GM18870 (cell line): ENCODE data around the gene BACE1-AS.
"Not testable (repeated sequence)": the region's sequence is repeated elsewhere in the genome, so short reads cannot be mapped to it uniquely, and the experiment has no call there.

Experiments used
- ATAC-seq: cut with Tn5 transposase; IDR thresholded peaks from one replicate; pipeline ENCODE4 v1.9.1; 2021; ENCODE audit warnings: moderate library complexity; ENCODE audit not compliant: unreplicated experiment

BACE1-AS gene

GRCh38 chr11:117318738-117319137 is 27.6 kb downstream of the BACE1-AS start:
- ATAC-seq: no peak

GRCh38 chr11:117319214-117319840 is 28.2 kb downstream of the BACE1-AS start:
- ATAC-seq: no peak

DNA sequence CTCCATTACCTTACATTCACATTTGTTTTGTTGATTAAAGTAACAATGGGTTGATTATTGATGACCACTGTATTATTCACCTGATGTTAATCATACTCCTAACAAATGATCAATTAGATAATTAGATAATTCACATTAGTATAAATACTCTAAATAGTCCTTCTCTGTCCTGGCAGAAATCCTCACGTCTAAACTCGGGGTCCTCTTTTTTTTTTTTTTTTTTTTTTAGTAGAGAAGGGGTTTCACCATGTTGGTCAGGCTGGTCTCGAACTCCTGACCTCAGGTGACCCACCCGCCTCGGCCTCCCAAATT is 36.1 kb downstream of the BACE1-AS start:
- ATAC-seq: not testable (repeated sequence)

- ATAC-seq: peak; percentile 90
Observed at GRCh38 chr11:117327567-117328374, 36.6 kb downstream of the BACE1-AS start, which contains the start of gene CEP164. Gene CEP164 (plus strand): TSS chr11:117327854. CDS start chr11:117338587, 10,733 bp downstream.

GRCh38 chr11:117328375-117329010 is 37.3 kb downstream of the BACE1-AS start:
- ATAC-seq: no peak

- ATAC-seq: no peak
Observed at GRCh38 chr11:117332843-117333242, 41.7 kb downstream of the BACE1-AS start.

GRCh38 chr11:117333917-117334316 is 42.8 kb downstream of the BACE1-AS start:
- ATAC-seq: no peak

GRCh38 chr11:117334896-117335295 is 43.8 kb downstream of the BACE1-AS start:
- ATAC-seq: no peak

- ATAC-seq: no peak
Observed at GRCh38 chr11:117335399-117335798, 44.3 kb downstream of the BACE1-AS start.

DNA sequence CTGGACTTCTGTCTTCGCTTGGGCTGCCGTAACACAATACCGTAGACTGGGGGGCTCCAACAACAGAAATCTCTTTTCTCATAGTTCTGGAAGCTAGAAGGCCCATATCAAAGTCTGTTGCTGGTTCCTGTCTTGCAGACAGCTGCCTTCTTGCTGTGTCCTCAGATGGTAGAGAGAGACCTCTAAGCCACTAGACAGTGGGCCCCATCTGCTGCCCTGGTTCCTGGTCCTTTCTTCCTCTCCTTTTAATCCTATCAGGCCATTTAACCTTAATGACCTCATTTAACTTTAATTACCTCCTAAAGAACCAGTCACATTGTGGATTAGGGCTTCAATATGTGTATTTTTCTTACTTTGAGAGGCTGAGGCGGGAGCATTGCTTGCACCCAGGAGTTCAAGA is 45.9 kb downstream of the BACE1-AS start:
- ATAC-seq: no peak
